Progenitor cell of endocrine pancreas (in vitro differentiated cells): ENCODE data around the gene TSFM. TPM values are rescaled to one million over a fixed set of nuclear protein-coding genes. Genes with fewer than 3 reads are reported as not detected.
A peak's percentile ranks its signal among the peaks of the same experiment; 100 is the strongest.

Source experiments
- DNase-seq: peaks from one replicate; pipeline ENCODE4 v3.0.0; 2021; ENCODE audit warnings: low spot score; ENCODE audit not compliant: unreplicated experiment
- H3K27ac Mint-ChIP-seq: 2 replicates; pipeline ENCODE4 v1.8.0; 2021; ENCODE audit warnings: mild to moderate bottlenecking, moderate library complexity, mixed read lengths
- H3K27me3 Mint-ChIP-seq: 2 replicates; pipeline ENCODE4 v1.8.0; 2021; ENCODE audit warnings: mixed read lengths
- H3K36me3 Mint-ChIP-seq: 2 replicates; pipeline ENCODE4 v1.8.0; 2022; ENCODE audit warnings: mixed read lengths; ENCODE audit not compliant: insufficient read depth
- H3K4me1 Mint-ChIP-seq: 2 replicates; pipeline ENCODE4 v1.8.0; 2021; ENCODE audit warnings: low read depth, mixed read lengths
- H3K4me3 Mint-ChIP-seq: 2 replicates; pipeline ENCODE4 v1.8.0; 2021; ENCODE audit warnings: low read depth, mild to moderate bottlenecking, moderate library complexity, mixed read lengths
- H3K9me3 Mint-ChIP-seq: 2 replicates; pipeline ENCODE4 v1.8.0; 2021; ENCODE audit warnings: low read depth, mixed read lengths
- total RNA-seq: library from RNA; stranded (reverse); gene quantifications from 2 replicates; pipeline ENCODE4 v1.2.1, GENCODE V29; 2021
- TF ChIP-seq, protein P1 (sequence below): fragments of 200-600 bp; sonication (generic); IDR thresholded peaks from one replicate; pipeline ENCODE4 v1.5.0; 2021; ENCODE audit warnings: antibody characterized with exemption, mild to moderate bottlenecking; ENCODE audit not compliant: unreplicated experiment

Gene TSFM
- total RNA-seq, 1 donor from 2014 or later, result 25.7 TPM

DNA sequence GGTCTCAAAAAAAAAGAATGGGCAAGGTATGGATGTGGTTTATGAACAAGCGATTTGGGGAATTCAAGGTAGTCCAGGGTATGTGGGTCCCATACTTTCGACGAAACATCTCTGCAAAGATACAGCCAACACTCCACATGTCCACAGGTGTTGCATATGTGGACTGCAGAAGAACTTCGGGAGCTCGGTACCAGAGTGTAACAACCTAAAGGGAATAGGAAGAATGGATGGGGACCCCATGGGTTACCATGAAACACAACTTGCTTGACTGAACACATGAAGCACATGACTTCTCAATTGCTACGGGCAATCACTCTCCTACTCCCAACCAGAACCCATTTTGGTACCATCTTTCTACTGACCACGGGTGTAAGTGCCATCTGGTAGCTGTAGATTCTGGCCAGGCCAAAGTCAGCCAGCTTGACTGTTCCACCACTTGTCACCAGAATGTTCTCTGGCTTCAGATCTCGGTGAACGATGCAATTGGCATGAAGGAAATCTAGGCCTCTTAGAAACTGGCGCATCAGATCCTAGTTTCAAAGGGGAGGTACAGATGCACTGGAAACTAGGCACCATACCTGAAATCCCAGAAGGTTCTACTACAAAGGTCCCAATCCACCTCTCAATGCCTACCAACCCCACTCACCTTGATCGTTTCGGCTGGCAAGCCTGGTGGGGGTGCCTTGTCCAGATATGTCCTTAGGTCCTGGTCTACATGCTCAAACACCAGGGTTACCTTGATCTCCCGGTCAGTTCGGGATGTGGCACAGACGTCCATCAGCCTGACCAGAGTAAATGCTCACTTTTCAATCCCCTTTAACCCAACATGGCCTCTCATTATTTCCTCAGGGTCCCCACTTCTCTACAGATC lies 31.8 kb upstream of the TSFM start:
- no peaks in the 10 kb centered on the region for H3K9me3 Mint-ChIP-seq
- H3K36me3 Mint-ChIP-seq, result peaks cover 23% of the 10 kb centered on the region
- TF ChIP-seq, protein P1, sequence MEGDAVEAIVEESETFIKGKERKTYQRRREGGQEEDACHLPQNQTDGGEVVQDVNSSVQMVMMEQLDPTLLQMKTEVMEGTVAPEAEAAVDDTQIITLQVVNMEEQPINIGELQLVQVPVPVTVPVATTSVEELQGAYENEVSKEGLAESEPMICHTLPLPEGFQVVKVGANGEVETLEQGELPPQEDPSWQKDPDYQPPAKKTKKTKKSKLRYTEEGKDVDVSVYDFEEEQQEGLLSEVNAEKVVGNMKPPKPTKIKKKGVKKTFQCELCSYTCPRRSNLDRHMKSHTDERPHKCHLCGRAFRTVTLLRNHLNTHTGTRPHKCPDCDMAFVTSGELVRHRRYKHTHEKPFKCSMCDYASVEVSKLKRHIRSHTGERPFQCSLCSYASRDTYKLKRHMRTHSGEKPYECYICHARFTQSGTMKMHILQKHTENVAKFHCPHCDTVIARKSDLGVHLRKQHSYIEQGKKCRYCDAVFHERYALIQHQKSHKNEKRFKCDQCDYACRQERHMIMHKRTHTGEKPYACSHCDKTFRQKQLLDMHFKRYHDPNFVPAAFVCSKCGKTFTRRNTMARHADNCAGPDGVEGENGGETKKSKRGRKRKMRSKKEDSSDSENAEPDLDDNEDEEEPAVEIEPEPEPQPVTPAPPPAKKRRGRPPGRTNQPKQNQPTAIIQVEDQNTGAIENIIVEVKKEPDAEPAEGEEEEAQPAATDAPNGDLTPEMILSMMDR, result no peak
- H3K4me3 Mint-ChIP-seq, result peak overlapping the region; percentile 99
- DNase-seq, result no peak
- peak overlapping the region; percentile 99 for H3K27ac Mint-ChIP-seq
- no peaks in the 10 kb centered on the region for H3K27me3 Mint-ChIP-seq
- H3K4me1 Mint-ChIP-seq, result peaks cover 28% of the 10 kb centered on the region

DNA sequence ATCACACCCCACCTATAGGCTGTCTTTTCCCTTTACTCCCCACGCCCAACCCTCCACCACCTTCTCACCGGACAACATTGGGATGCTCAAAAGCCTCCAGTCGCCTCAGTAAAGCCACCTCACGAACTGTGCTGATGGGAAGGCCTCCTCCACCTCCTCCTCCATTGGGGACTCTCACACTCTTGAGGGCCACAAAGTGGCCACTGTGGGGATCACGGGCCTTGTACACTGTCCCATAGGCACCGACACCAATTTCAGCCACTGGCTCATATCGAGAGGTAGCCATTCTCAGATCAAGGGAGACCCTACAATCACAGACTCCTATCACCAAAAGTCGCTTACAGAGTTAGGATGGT lies 31.2 kb upstream of the TSFM start:
- peak overlapping the region; percentile 99 for H3K4me3 Mint-ChIP-seq
- TF ChIP-seq, protein P1, result no peak
- H3K36me3 Mint-ChIP-seq, result peaks cover 23% of the 10 kb centered on the region

DNA sequence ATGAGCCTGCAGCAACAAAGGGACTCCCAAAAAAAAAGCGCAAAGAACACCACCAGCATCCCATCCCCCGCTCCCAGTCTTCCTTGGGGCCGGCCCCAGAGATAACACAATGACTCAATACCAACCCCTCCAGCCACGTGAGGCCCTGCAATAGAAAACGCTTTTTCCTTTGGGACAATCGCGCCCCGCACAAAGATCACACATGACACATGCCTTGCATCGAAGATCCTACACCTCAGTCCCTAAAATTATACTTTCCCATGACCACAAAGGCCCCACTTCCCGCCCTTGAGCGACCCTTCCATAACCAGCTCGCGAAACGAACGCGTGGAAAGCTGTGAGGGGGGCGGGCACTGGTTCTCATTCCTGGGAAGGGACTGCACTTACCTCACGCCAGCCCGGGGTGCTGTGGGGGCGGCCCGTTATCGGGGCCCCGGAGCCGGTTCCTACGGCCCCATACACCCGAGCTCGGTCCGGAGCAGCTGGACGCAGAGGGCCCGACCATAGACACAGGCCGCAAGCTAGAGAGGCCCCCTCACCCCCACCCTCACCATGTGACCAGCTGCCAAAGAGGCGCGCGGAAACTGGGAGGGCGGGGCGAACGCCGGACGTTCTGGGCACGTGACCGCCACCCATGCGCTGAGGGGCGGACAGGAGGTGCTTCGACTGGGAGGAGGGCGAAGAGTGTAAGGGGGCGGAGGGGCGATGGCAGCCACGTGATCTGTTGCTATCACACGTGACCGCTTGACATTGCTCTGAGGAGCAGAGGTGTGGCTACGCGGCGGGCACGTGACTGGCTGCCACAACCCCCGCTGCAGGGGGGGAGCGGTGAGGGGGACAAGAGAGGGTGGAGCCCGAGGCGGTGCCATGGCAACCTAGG lies 30.6 kb upstream of the TSFM start, which contains the start of gene CDK4:
CDK4 (minus strand) TSS at position 523 of the 880 bp plus-strand sequence. CDS start 593 bp downstream, outside the sequence.
- H3K9me3 Mint-ChIP-seq, result no peaks in the 10 kb centered on the region
- peak within 1 kb of the TSS; percentile 99 for H3K27ac Mint-ChIP-seq
- peak within 1 kb of the TSS; percentile 99 for H3K4me3 Mint-ChIP-seq
- peak; percentile 96 for DNase-seq
- H3K36me3 Mint-ChIP-seq, result peaks cover 26% of the 10 kb centered on the region
- peaks cover 36% of the 10 kb centered on the region for H3K4me1 Mint-ChIP-seq
- TF ChIP-seq, protein P1, result no peak
- H3K27me3 Mint-ChIP-seq, result no peaks in the 10 kb centered on the region

More for the DNA sequence above, 31.2 kb upstream of the TSFM start:
- no peak for DNase-seq
- H3K27me3 Mint-ChIP-seq, result no peaks in the 10 kb centered on the region
- H3K4me1 Mint-ChIP-seq, result peaks cover 31% of the 10 kb centered on the region
- H3K27ac Mint-ChIP-seq, result peak overlapping the region; percentile 99
- no peaks in the 10 kb centered on the region for H3K9me3 Mint-ChIP-seq

DNA sequence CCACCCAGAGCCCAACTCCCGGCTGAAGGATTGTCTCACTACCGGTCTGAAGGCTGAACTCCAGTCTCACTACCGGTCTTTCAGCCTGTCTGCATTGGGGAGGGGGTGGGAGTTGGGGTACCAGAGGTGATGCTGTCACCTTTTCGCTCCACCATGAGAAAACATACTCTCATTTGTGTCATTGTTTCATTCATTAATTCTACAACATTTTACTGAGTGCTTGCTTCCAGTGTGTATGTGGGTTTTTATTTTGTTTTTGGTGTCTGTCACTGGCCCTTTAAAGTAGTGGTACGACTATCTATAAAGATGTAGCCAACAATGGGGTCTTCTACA lies 30.0 kb upstream of the TSFM start:
- no peaks in the 10 kb centered on the region for H3K9me3 Mint-ChIP-seq
- peaks cover 22% of the 10 kb centered on the region for H3K36me3 Mint-ChIP-seq
- H3K27me3 Mint-ChIP-seq, result no peaks in the 10 kb centered on the region
- H3K4me1 Mint-ChIP-seq, result peaks cover 36% of the 10 kb centered on the region
- DNase-seq, result no peak
- peak overlapping the region; percentile 99 for H3K4me3 Mint-ChIP-seq
- TF ChIP-seq, protein P1, result no peak
- H3K27ac Mint-ChIP-seq, result peak overlapping the region; percentile 99

DNA sequence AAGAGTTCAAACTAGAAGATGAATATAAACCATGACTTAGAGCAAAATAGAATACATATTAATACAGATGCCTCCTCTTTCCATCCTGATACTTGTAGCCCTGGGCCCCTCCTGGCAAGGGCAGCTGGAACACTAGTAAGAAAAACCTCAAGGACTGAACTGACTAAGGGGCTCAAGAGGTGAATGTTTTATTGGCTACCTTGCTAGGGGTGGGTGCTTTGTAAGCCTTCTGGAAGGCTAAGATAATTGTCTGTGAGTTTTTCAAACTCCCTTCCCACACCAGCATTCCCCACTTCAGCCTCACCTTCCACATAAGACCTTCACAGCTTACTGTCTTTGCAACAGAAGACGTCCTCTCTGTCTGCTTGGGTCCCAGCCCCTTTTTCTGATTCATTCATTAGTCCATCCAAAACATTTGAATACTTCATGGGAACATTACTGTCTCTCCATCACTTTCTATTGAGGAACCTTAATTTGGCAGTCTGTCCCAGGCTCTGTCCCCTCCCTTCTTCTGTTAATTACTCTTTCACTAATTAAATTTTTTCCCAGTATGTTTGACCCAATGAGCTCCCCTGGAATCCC lies 28.7 kb upstream of the TSFM start:
- Mint-ChIP-seq H3K36me3 (peaks cover 23% of the 10 kb centered on the region), H3K27me3 (no peaks in the 10 kb centered on the region), H3K9me3 (no peaks in the 10 kb centered on the region), H3K27ac (peak overlapping the region; percentile 96), H3K4me3 (peak overlapping the region; percentile 94), H3K4me1 (peaks cover 36% of the 10 kb centered on the region)
- TF ChIP-seq, protein P1, result no peak
- no peak for DNase-seq
